Hepatic stellate cell (primary cell): ENCODE results near the gene ATP6AP1.

Experiments used
- DNase-seq: peaks from one replicate; pipeline ENCODE4 v3.0.0; 2011; ENCODE audit warnings: low spot score

ATP6AP1 gene

DNA sequence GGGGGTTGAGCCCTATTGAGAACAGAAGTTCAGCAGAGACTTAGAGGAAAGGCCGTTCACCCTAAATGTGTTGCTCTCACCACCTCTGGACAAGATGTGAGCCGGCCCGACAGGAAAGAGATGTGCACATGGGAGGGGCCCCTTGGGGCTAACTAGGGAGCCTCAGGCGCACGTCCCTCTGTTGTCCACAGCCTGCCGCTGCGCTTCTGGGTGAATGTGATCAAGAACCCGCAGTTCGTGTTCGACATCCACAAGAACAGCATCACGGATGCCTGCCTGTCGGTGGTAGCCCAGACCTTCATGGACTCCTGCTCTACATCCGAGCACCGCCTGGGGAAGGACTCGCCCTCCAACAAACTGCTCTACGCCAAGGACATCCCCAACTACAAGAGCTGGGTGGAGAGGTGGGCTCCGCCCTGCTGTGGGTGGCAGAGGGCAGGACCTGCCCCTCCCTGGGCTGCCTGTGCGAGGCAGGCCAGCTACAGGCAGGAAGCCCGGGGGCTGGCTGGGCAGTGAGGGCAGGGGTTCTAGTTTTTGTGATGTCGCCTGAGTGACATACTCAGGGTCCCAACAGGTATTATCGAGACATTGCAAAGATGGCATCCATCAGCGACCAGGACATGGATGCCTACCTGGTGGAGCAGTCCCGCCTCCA, 42.6 kb downstream of the ATP6AP1 start:
- DNase-seq, result no peak

DNA sequence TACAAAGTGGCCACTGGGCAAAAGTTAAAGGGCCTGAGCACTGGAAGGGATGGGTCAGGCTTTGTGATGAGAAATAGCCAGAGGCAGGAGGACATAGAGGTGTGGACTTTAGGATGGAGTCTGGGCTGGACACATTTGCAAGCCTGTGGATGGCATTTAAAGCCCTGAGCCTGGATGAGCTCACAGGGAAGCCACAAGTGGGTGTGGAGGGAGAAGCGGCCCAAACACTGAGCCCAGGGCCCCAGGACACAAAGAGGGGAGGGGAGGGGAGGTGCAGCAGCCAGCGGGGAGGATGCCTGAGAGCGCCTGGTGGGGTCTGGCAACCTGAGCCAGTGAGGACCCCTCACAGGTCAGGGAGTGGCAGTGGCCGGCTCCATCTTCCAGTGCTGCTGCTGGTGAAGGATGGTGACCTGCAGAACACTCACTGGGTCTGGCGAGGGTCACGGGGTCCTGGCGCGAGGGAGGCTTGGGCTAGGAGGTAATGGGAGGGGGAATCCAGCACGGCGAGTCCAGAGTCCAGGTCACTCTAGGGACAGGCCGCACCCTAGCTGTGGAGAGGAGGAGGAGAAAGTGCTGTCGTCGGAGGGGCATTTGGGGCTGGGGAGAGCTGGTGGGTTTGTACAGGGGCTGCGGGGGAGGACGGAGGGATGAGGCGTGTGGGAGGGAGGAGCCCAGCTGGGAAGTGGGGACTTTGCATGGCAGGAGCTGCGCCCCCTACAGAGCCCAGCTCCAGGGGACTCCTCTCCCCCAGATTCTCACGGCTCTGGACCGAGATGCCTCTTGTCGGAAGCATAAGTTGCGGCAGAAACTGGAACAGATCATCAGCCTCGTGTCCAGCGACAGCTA, 43.6 kb downstream of the ATP6AP1 start:
- DNase-seq, result no peak

DNA sequence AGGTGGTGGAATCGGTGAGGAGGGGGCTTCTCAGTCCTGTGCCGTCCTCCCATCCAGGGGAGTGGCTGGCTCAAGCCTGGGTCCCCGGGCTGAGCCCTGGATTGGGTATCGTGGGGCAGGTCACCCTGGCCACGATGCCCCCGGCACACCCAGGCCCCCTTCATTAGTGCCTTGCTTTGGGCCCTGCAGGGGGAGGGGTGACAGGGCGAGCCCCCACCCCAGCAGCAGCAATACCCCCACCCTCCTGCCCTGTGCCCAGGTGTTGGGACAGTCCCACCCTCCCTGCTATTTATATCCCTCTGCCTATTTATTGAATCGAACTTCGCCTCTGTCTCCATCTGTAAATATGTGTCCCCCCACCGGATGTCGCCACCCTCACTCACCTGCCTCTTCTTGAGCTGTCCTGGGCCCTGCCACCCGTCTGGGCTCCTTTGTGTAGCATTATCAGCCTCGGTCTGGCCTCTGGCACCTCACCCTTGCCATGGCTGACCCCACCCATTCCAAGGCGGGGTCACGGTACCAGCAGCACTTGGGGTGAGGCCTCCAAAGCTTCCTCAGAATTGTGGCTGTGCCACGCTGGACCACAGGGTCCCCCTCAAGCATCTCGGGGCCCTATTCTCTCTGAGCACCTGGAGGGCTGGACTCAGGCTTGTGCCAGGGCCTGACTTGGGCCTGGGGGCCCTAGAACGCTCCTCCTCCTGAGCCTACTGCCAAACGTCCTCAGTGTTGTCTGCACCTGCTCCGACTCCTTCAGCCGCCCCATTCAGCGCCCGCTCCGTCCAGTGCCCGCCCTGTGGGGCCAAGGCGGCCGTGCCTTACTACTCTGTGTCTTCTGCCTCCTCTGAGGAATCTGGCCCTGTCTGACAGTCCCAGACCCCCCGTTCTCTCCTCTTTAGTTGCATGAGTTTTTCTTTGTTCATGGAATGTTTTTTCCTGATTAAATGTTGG, 44.5 kb downstream of the ATP6AP1 start:
- DNase-seq, result no peak

DNA sequence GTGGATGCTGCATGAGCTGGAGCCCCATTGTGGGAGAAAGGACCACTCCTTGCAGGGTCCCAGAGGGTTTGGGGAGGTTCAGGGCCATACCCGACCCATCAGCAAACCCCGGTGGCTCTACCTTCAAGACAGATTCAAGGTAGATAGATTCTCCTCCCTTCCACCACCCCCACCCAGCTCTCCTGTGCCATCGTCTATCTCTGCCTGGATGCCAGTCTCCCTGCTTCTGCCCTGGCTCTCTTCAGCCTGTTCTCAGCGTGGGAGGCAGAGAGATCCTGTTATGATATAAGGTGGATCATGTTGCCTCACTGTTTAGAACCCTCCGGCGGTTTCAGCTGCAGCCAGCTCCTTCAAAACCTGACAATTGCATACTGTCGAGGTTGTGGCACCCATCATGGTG, 45.2 kb downstream of the ATP6AP1 start:
- no peak for DNase-seq

DNA sequence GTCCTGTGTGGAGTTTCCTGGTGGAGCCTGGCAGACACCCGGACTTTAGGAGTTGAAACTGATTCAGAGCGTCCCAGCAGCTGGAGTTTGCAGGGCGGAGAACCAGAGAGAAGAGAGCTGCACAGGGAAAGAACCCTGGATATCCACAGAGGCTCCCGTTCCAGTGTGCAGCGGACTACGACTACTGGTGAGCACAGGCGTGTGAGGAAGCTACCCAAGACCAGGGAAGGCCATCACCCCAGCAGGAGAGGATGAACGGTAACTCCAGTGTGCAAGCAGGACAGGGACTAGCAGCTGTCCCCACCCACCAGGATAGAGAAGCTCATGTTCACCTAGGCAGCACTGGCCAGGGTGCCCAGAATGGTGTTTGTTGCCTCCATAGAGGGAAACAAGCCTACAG, 48.3 kb downstream of the ATP6AP1 start:
- DNase-seq, result no peak

DNA sequence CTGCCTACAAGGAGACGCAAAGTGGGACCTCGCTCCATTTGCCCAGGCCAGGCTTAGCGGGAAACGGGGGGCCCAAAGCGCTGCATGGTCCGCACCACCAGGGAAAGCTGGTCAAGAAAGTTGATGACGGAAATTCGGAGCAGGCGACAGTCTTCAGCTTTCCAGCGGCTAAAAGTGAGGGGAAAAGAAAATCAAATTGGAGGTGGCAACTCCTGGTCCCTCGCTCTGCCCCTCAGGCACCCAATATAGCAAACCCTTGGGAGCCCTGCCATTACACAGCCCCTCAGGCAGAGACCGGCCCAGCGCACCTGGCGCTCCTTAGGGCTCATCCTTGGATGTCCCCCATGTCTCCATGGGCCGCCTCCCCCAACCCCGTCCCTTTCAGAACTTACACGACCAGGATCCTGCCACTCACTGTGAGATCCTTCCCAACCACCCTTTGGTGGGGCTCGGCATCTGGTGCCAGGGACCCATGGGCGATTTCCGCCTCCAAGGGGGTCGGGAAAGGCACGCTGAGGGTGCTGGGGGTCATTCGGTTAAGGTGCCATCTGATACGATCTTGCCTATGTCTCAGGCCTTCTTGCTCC, 49.5 kb downstream of the ATP6AP1 start:
- DNase-seq, result no peak

DNA sequence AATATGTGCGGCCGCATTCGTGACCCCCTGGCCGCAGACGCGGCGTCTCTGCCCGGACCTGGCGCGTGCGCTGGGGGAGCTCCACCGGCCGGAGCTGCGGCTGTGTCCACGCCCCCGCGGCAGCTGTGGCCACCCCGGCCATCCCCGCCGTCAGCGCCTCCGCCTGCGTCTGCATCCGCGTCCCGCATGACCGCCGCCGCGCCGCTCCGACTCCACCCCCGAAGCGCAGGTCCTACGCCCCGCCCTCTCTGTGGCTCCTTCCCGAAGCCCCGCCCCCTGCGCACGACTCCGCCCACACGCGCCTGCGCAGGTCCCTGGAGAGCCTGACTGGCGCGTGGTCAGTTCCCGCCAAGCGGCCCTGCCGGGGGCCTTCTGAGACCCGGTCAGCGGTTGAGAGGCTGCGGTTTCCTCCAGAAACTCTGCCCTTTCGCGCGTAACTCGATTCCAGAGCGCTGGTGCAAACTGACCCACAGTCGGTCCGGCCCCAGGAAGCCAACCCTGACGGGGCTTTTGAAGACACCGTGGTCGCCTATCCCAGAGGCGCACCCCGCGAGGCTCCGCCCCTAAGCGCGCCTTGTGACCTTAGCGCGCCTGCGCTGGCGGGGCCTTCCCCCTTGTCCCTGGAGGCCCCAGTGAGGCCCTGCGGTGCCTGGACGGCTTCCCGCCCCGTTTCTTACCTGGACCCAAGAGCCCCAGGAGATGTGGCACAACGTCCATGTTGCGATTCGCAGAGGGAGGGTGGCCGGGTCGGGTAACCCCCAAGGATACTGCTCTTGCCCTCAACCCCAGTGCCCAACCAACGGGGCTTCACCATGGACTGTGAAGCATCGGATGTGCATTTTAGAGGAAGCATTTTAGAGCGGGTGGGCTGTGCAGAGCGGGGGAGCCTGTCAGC, 50.5 kb downstream of the ATP6AP1 start, which contains the start of gene LAGE3:
Gene LAGE3, minus strand, starts transcription at position 554 of the 895 bp plus-strand sequence. Its CDS starts 366 bp downstream, at position 188.
- peak; percentile 89 for DNase-seq

DNA sequence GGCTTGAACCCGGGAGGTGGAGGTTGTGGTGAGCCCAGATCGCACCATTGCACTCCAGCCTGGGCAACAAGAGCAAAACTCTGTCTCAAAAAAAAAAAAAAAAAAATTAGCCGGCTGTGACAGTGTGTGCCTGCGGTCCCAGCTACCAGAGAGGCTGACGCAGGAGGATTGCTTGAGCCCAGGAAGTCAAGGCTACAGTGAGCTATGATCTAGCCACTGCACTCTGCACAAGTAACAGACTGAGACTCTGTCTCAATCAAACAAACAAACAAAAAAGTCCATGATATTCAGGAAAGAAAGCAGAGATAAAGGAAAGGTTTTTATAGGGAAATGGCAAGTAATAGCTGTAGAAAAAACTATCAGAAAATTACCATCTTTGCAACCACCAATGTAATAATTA, 52.7 kb downstream of the ATP6AP1 start:
- no peak for DNase-seq

DNA sequence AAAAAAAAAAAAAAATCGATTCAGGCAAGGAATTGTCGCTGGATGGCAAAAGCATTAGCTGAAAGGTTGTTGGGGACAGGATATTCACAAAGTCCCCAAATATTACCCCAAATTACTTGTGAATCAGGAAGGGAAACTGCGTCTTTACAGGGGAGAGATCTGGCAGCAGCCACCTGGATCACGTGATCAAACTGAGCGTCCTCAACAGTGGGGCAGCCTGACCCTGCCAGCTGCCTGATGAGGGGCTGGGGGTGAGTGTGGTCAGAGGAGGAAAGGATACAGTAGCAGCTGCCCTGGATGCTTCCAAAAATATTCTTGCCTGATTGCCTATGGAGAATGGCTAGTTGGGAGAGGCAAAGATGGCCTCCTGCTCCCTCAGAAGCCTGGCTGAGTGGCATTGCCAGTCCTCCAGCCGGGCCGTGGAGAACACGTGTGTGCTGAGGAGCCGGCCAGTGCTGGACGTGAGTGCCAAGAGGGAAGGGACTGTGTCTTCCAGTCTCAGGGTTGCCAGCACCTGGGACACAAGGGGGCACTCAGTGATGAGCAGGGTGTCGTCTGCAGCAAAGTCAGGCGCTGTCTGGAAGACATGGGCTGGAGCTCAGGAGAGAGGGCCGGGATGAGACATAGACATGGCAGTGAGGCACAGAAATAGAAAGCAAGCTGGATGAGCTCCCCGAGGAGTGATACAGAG, 53.6 kb downstream of the ATP6AP1 start:
- DNase-seq, result no peak

DNA sequence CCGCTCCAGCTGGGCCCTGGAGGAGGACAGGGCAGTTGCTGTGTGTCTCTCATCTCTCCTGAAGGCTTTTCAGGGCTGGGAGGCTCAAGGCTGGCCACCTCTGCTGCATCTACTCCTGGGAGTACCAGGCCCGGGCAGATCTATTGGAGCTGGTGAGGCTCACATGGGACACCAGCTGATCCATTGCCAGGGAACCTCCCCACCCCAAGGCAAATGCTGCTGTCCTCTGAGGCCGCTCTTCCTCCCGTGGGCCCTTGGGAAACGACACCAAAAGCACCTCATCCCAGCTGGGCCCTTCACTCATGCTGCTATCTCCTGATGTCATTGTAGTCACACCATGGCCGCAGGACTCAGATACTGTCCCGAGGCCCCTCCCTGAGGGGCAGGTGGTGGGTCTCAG, 54.3 kb downstream of the ATP6AP1 start:
- no peak for DNase-seq

DNA sequence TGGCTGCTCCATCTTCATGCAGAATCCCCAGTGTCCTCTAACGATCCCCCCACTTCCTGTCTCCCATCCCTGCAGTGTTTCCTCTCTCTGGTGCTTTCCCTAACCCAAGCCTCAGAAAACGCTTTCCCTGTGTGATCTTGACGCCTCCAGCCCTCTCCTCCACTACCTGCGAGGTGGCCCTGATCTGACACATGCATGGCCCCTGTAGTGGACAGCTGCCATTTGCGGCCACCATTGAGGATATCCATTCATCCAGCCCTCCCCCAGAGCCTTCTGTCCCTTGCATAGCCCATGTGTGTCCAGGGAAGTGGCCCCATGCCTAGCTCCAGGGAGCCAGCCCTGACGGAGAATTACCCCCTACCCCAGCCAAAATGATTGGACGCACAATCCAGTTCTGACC, 54.8 kb downstream of the ATP6AP1 start:
- no peak for DNase-seq

DNA sequence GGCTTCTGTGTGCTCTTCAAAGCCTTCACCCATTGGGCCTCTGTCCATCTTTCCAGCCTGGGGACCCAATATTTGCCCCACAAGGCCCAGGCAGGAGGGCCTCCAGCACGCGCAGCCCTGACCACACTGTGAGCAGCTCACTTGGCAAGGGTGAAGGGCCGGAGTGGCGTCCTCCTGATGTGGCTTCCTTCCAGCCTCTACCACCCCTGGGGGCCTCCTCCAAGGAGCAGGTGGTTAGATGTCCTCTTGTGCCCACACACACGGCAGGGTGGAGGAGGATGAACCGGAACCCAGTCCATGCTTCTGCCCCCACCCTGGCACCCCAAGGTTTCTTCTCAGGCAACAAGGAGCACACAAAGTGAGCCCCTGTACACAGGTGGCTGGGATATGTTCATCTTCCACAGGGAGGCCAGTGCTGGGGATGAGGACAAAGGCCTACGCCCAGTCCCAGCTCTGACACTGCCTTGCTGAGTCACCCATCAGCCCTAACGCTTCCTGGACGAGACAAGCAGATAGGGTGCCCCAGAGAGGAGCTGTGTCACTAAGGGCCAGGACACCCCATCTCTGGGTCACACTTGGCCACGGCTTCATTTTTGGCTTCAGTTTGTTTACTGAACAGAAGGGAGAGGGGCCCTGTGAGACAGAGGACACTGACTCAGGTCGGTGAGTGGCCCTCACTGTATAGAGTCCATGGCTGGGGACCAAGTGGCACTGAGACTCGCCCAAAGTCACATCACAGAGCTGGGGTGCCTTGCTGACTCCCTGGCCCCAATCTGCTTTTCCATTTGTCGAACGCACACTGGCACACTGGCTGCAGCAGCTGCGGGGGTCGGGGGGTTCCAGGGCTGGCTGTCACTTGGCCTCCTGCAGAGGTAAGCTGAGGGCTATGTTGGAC, 56.0 kb downstream of the ATP6AP1 start:
- DNase-seq, result peak; percentile 35

DNA sequence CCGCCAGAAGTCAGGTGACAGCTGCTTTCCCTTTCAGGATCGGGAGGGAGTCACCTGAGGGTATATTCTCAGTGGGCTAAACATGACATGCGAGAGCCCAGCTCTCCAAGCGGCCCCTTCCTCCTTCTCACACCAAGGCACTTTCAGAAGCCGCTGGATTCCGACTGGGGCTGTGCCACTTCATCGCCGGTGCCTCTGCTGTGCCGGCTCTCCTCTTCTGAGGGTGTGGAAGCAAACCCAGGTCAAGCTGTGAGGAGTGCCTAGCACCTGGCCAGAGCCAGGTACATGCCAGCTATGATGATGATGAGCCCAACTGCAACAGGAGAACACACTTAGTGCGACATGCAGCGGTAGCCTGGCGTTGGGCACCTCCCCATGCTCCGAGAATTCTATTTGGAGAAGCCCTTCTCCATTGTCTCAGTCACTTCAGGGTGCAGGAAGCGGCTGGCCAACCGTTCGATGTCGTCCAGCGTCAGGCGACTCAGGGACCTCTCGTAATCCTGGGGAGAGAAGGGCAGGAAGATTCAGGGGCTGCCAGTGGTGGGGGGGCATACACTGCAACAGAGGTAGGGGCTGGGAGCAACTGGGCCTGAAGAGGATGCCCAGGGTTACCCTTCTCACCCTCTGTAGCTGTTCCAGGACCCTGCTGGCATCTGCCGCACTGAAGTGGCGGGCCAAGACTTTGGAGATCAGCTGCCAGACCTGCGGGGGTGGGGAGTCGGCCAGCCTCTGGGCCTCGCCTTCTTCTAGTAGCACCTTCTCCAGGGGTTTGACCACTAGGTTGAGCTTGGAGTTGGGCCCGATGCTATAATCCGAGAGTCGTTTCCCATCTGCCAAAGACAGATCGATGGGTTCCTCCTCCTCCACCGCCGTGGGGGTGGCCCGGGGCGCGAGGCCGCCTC, 56.9 kb downstream of the ATP6AP1 start:
- peak; percentile 26 for DNase-seq

DNA sequence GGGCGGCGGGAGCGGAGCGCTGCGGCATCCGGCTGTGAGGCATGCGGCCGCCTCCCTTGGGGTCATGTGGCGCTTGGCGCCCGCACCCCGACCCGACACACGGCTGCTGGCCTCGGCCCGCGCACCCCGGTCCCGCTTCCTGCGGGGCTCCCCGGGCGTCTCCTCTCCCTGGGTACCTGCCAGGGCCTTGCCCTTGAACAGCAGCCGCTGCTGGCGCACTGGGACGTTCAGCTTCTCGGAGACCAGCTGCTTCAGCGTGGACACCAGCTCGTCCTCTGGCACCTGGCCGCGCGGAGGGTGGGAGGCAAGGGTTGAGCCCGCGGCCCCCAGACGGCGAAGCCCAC, 57.5 kb downstream of the ATP6AP1 start:
- DNase-seq, result peak; percentile 27
